ENCODE data around the gene TEC. TPM values are rescaled to one million over a fixed set of nuclear protein-coding genes. Genes with fewer than 3 reads are reported as not detected.

Gene TEC
- total and polyA plus RNA-seq, 2 of the 8 experiments (the other 6 are each of a cell fraction or from before 2014, with no cell fraction given) = 0.73 to 1.8 TPM

DNA sequence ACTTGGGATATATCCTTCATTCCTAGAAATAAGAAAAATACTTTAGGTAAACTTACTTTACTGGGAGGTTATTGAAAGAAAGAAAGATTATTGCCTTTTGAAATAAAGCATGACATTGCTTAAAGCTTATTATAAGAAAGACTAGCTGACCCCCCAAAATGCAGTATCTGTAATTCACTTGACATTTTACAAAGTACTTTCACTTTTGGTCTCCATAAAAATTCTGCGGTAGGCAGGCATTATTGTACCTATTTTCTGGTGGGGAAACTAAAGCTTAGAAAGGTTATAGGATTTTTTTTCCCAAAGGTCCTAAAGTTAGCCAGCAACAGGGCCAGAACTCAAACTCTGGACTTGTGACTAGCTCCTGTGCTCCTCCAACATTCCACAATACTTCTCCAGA is 105.9 kb downstream of the TEC start:
- no peak overlapping the region for H4K5ac ChIP-seq (ENCODE audit: insufficient read length, low read depth, low read length)
- H3K9ac ChIP-seq (replicated peaks in 1 of 4; ENCODE audit: extremely low read depth in 1 of 4, low read depth in 3 of 4, low read length in 3 of 4) = no peak overlapping the region
- WGBS, 2 experiments (ENCODE audit: extremely low coverage in 1 of 2, insufficient coverage in 1 of 2, insufficient read length in 1 of 2, insufficient replicate concordance in 2 of 2, low coverage in 1 of 2, low lambda C conversion rate in 2 of 2, missing lambda C conversion rate in 1 of 2) = 89% methylated on average over 1 of the region's 1 CpG; no CpG with 5 or more reads in 1 of the 2 experiments
- no peaks in the 10 kb centered on the region for H3K4me1 ChIP-seq (replicated peaks in 1 of 4; ENCODE audit: control insufficient read depth in 3 of 4, insufficient read depth in 4 of 4, low read length in 3 of 4)
- no peak overlapping the region for H2BK12ac ChIP-seq (ENCODE audit: low read depth, low read length)
- POLR2A ChIA-PET (ENCODE audit: partially characterized antibody) = no interaction called here
- H4K20me1 ChIP-seq (replicated peaks in 1 of 2; ENCODE audit: control insufficient read depth in 1 of 2, insufficient read depth in 2 of 2, low read length in 2 of 2) = no peaks in the 10 kb centered on the region
- no peak overlapping the region for H3K27ac ChIP-seq (ENCODE audit: low read depth, low read length)
- H3K27me3 ChIP-seq (replicated peaks in 1 of 4; ENCODE audit: control insufficient read depth in 3 of 4, extremely low read depth in 1 of 4, insufficient read depth in 3 of 4, low read length in 3 of 4) = peaks cover 0 to 1% (median 0%) of the 10 kb centered on the region in 4 experiments; a peak in 1 of 7 replicates
- no peak overlapping the region for H3K56ac ChIP-seq (replicated peaks; ENCODE audit: insufficient read length, low read depth, low read length)
- H3K79me1 ChIP-seq (ENCODE audit: low read depth, low read length) = no peaks in the 10 kb centered on the region
- H3K4me2 ChIP-seq (ENCODE audit: insufficient read depth in 1 of 2, low read depth in 2 of 2, low read length in 2 of 2) = no peak overlapping the region
- H3K79me2 ChIP-seq (ENCODE audit: control insufficient read depth in 1 of 2, insufficient read depth in 2 of 2, low read length in 2 of 2) = no peaks in the 10 kb centered on the region
- FAIRE-seq (no peak), DNase-seq (ENCODE audit: low read depth in 1 of 2, low spot score in 2 of 2) (no peak)
- no peaks in the 10 kb centered on the region for H3K23me2 ChIP-seq (ENCODE audit: low read depth, low read length)
- CTCF ChIA-PET (ENCODE audit: partially characterized antibody) = interaction anchor here (1.0 to 1.7 kb wide), 2 partner anchors 11 to 34 kb away, joined by 3 to 5 read pairs; no protein-coding TSS in a partner anchor
- no peak overlapping the region for H4K91ac ChIP-seq (replicated peaks; ENCODE audit: insufficient read length, low read length)
- no peak overlapping the region for H2BK120ac ChIP-seq (replicated peaks; ENCODE audit: low read depth, low read length)
- H2BK15ac ChIP-seq (ENCODE audit: low read length) = no peak overlapping the region
- H3K4ac ChIP-seq (replicated peaks; ENCODE audit: insufficient read length, low read depth, low read length) = no peak overlapping the region
- no peaks in the 10 kb centered on the region for H3K36me3 ChIP-seq (ENCODE audit: control insufficient read depth in 2 of 4, insufficient read depth in 4 of 4, low read length in 3 of 4)
- no peak overlapping the region for H3K18ac ChIP-seq (ENCODE audit: extremely low read depth, low read length)
- no peak overlapping the region for H4K8ac ChIP-seq (ENCODE audit: extremely low read depth, insufficient read depth, low read length)
- H2BK5ac ChIP-seq (ENCODE audit: low read depth, low read length) = no peak overlapping the region
- no peak overlapping the region for H2AFZ ChIP-seq (ENCODE audit: low read length)
- no peak overlapping the region for H2BK20ac ChIP-seq (ENCODE audit: low read length)
- no peak overlapping the region for H3K23ac ChIP-seq (ENCODE audit: insufficient read length)
- H2AK5ac ChIP-seq (ENCODE audit: low read depth, low read length) = no peak overlapping the region
- H3K4me3 ChIP-seq (ENCODE audit: extremely low read depth in 1 of 4, insufficient read depth in 2 of 4, low read depth in 3 of 4, low read length in 4 of 4) = no peak overlapping the region
- no peak overlapping the region for H3K14ac ChIP-seq (ENCODE audit: insufficient read length)
- no peak for TF ChIP-seq EZH2 (IDR thresholded peaks at IDR 0.05; ENCODE audit: low read depth, low read length, severe bottlenecking)
- no peak for TF ChIP-seq SIX5 (IDR thresholded peaks at IDR 0.05; ENCODE audit: low read depth, low read length)
- TF ChIP-seq, protein P1, sequence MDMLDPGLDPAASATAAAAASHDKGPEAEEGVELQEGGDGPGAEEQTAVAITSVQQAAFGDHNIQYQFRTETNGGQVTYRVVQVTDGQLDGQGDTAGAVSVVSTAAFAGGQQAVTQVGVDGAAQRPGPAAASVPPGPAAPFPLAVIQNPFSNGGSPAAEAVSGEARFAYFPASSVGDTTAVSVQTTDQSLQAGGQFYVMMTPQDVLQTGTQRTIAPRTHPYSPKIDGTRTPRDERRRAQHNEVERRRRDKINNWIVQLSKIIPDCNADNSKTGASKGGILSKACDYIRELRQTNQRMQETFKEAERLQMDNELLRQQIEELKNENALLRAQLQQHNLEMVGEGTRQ (IDR thresholded peaks at IDR 0.05; ENCODE audit: low read length) = no peak
- no peak for TF ChIP-seq ZNF274 (IDR thresholded peaks at IDR 0.05; ENCODE audit: borderline replicate concordance, extremely low read depth, low read length)
- TF ChIP-seq YY1 (IDR thresholded peaks at IDR 0.05; ENCODE audit: low read depth, low read length) = no peak
- TF ChIP-seq EP300 (IDR thresholded peaks at IDR 0.05; ENCODE audit: borderline replicate concordance in 1 of 2, low read depth in 2 of 2, low read length in 2 of 2) = no peak
- no peak for TF ChIP-seq SRF (IDR thresholded peaks at IDR 0.05; ENCODE audit: low read depth, low read length)
- no peak for TF ChIP-seq CTBP2 (IDR thresholded peaks at IDR 0.05; ENCODE audit: borderline replicate concordance, insufficient read depth, insufficient read length, low read length)
- TF ChIP-seq RAD21 (IDR thresholded peaks at IDR 0.05 in 1 of 2, conservative IDR thresholded peaks at IDR 0.05 in 1 of 2; ENCODE audit: low read depth in 2 of 2, low read length in 2 of 2) = no peak
- TF ChIP-seq POLR2A (IDR thresholded peaks at IDR 0.05; ENCODE audit: control extremely low read depth in 1 of 2, low read depth in 2 of 2, low read length in 2 of 2) = no peak
- TF ChIP-seq EGR1 (IDR thresholded peaks at IDR 0.05; ENCODE audit: borderline replicate concordance, low read depth, low read length) = no peak
- no peaks in the 10 kb centered on the region for H3K9me3 ChIP-seq (ENCODE audit: insufficient read depth in 2 of 2, low read depth in 1 of 2, low read length in 1 of 2)

All from H1 (cell line).